NB4 (cell line): ENCODE data around the gene KIF3A.

Experiments
- CTCF ChIP-seq: IDR thresholded peaks from one replicate; pipeline ENCODE4 v1.5.1; 2012; ENCODE audit warnings: low read depth, low read length
- POLR2A ChIP-seq: IDR thresholded peaks from 2 replicates; pipeline ENCODE4 v1.6.1; 2011; ENCODE audit warnings: mild to moderate bottlenecking; ENCODE audit not compliant: insufficient read length; ENCODE audit errors: extremely low read depth
- TF ChIP-seq, protein P1 (sequence below): IDR thresholded peaks from 2 replicates; pipeline ENCODE4 v1.6.1; 2011; ENCODE audit warnings: low read depth, low read length

DNA sequence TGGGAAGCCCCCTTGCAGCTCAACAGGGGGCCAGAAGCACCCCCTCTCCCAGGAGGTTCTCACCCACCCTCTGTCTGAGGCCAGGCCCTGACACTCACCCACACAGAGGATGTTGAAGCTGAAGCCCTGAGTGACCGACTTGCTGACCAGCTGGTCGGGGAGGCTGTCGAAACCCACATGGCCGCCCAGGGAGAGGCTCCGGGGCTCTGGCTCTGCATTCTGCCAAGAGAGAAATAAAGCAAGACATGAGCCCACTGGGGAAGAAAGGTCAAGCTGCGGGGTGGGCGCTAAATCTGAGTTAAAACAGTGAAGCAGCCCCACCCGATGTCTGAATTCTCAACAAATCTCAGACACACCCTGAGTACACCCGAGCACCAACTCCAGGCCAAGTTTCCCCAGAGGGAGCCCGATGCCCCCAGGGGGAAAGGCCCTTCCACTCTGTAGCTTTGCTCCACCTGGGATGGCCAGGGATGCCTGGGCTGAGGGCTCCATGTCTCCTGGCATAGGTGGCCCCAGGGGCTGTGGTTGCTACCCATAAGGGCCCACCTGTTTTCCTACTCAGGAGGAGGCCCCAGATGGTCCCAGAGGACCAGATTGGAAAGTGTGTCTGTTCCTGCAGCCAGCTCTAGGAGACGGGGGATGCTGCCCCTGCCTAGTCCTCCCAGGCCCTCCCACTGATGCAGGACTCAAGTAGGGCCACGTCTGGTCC lies 28.1 kb upstream of the KIF3A start:
- TF ChIP-seq CTCF: no peak
- no peak for TF ChIP-seq POLR2A
- TF ChIP-seq, protein P1, sequence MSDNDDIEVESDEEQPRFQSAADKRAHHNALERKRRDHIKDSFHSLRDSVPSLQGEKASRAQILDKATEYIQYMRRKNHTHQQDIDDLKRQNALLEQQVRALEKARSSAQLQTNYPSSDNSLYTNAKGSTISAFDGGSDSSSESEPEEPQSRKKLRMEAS: no peak
